Stromal cell of bone marrow (primary cell): ENCODE measurements around the gene SBF1.
"Not testable (repeated sequence)": the region's sequence is repeated elsewhere in the genome, so short reads cannot be mapped to it uniquely, and the experiment has no call there.

ENCODE experiments used
- DNase-seq: peaks from one replicate; pipeline ENCODE4 v3.0.0-alpha.2; 2012; ENCODE audit warnings: low read depth

Gene SBF1

DNA sequence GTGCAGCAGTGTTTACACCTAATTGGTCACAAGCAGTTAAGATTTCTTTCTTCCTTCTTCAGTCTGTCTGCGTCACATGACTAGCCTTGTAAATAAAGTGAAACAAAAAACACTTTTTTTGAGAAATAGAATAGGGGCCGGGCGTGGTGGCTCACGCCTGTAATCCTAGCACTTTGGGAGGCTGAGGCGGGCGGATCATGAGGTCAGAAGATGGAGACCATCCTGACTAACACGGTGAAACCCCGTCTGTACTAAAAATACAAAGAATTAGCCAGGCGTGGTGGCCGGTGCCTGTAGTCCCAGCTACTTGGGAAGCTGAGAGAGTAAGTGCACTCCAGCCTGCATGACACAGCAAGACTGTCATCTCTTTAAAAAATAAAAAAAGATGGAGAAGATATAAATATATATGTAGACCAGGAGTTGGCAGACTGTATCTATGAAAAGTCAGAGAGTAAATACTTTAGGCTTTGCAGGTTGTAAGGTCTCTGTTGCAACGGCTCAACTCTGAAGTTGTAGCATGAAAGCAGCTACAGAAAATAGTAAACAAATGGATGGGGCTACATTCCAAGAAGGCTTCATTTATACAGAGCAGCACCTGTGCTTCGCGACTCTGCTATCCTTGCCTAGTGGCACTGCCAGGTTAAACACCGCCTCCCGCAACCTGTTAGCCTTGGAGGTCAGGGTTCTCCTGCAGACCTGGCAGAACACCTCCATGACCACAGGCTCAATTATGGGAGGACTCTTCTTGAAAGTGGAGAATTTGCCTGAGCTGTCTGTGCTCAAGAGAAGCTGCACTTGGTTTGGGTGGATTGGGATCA is 75.8 kb downstream of the SBF1 start:
- no peak for DNase-seq

DNA sequence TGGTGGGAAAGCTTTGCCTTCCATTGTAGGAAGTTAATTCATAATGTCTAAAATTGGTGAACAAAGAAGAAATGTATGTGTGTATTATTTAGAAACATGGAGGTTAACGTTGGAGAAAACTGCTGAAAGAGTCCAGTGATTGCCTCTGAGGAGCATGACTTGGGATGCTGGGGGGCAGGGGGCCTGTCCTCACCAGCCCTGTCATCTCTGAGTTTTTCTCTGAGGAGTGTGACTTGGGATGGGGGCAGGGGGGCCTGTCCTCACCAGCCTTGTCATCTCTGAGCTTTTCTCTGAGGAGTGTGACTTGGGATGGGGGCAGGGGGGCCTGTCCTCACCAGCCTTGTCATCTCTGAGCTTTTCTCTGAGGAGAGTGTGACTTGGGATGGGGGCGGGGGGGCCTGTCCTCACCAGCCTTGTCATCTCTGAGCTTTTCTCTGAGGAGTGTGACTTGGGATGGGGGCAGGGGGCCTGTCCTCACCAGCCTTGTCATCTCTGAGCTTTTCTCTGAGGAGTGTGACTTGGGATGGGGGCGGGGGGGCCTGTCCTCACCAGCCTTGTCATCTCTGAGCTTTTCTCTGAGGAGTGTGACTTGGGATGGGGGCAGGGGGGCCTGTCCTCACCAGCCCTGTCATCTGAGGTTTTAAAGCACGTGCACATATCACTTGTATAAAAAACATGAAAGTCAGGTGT is 77.3 kb downstream of the SBF1 start:
- not testable (repeated sequence) for DNase-seq

DNA sequence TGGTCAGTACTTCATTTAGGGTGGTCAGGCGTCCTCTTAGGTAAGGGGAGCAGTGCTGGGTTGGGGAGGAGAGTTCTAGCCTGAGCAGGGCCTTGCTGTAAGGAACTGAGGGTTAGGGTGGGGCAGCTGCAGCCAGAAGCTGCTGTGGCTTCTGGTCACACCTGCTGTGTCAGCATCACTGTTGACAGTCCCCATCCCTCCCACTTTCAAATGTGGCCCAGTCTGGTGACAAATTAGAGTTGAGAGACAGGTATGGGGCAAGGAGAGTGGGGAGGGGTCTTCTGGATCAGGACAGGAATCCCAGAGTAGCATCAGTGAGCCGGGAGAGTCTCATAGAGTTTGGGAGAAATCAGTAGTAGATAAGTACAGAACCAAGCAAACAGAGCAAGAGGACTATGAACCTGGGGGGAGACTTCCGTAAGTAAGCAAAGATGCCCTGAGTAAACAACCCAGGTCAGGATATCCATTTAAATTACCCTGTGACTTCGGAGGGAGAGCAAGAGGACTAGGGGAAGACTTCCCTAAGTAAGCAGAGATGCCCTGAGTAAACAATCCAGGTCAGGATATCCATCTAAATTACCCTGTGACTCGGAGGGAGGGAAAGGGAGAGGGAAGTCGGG is 78.0 kb downstream of the SBF1 start:
- DNase-seq = no peak
